Measurements from ENCODE around the gene DLGAP4. TPM values are rescaled to one million over a fixed set of nuclear protein-coding genes. Genes with fewer than 3 reads are reported as not detected.

DLGAP4 gene
- total RNA-seq, 1 donor from 2014 or later = 77.3 TPM

DNA sequence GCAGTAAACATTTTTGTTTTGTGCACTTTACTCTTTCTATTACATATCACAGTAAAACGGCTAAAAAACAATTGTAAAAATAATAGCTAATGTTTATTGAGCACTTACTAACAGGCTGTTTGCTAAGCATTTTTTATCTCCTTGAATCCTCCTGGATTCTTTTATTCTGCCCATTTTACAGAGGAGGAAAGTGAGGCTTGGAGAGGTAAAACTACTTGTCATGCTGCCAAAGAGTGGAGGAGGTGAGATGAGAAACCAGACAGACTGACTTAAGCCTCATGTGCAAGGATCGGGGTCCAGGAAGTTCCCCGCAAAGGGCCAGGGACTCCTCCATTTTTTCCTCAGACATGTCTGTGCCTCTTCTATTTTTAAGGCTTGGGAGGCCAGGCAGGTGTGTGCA, 63.6 kb downstream of the DLGAP4 start:
- intact Hi-C loops (cut with DNase I) = no loop called here
- Histone ChIP-seq H3K27me3 (no peaks in the 10 kb centered on the region), H3K27ac (no peak overlapping the region), H3K36me3 (no peaks in the 10 kb centered on the region), H3K4me3 (no peak overlapping the region), H3K9me3 (no peaks in the 10 kb centered on the region), H3K4me1 (no peaks in the 10 kb centered on the region)
- no peak for DNase-seq (ENCODE audit: extremely low spot score in 2 of 2)
- TF ChIP-seq, protein P1, sequence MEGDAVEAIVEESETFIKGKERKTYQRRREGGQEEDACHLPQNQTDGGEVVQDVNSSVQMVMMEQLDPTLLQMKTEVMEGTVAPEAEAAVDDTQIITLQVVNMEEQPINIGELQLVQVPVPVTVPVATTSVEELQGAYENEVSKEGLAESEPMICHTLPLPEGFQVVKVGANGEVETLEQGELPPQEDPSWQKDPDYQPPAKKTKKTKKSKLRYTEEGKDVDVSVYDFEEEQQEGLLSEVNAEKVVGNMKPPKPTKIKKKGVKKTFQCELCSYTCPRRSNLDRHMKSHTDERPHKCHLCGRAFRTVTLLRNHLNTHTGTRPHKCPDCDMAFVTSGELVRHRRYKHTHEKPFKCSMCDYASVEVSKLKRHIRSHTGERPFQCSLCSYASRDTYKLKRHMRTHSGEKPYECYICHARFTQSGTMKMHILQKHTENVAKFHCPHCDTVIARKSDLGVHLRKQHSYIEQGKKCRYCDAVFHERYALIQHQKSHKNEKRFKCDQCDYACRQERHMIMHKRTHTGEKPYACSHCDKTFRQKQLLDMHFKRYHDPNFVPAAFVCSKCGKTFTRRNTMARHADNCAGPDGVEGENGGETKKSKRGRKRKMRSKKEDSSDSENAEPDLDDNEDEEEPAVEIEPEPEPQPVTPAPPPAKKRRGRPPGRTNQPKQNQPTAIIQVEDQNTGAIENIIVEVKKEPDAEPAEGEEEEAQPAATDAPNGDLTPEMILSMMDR (IDR thresholded peaks at IDR 0.05) = no peak
- no peak for TF ChIP-seq POLR2AphosphoS5 (IDR thresholded peaks at IDR 0.05; ENCODE audit: insufficient read depth in 1 of 2, low read depth in 1 of 2)
- TF ChIP-seq POLR2A (IDR thresholded peaks at IDR 0.05) = no peak

- no peak for TF ChIP-seq POLR2A (IDR thresholded peaks at IDR 0.05)
- TF ChIP-seq, protein P1 (IDR thresholded peaks at IDR 0.05) = no peak
- no peak for TF ChIP-seq POLR2AphosphoS5 (IDR thresholded peaks at IDR 0.05; ENCODE audit: insufficient read depth in 1 of 2, low read depth in 1 of 2)
- DNase-seq (ENCODE audit: extremely low spot score in 2 of 2) = no peak
- intact Hi-C loops (cut with DNase I) = no loop called here
- no peaks in the 10 kb centered on the region for H3K4me1 ChIP-seq
- H3K9me3 ChIP-seq = no peaks in the 10 kb centered on the region
- no peak overlapping the region for H3K4me3 ChIP-seq
- no peak overlapping the region for H3K27ac ChIP-seq
- no peaks in the 10 kb centered on the region for H3K27me3 ChIP-seq
- H3K36me3 ChIP-seq = no peaks in the 10 kb centered on the region
Measured at GRCh38 chr20:36370991-36371790, 65.1 kb downstream of the DLGAP4 start.

DNA sequence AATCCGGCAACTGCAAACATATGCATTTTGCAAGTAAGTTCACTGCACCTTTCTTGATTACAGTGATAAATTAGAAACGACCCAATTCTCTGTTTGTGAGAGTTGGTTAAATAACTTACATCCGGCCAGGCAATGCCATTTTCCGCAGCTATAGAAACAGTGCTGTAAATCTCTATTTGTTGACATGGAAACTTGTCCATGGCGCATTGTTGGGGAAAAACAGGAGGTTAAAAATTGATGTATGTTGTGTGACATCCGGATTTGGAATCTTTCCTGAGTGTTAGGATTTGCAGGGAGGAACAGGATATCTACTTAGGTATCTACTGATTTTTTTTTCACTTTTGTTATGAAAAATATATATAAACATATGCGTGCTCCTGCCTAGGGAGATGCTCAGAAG, 66.5 kb downstream of the DLGAP4 start:
- no peaks in the 10 kb centered on the region for H3K27me3 ChIP-seq
- intact Hi-C loops (cut with DNase I) = no loop called here
- H3K4me3 ChIP-seq = no peak overlapping the region

GRCh38 chr20:36373089-36373488, 67.0 kb downstream of the DLGAP4 start:
- Histone ChIP-seq H3K27ac (no peak overlapping the region), H3K36me3 (no peaks in the 10 kb centered on the region), H3K4me3 (no peak overlapping the region), H3K27me3 (no peaks in the 10 kb centered on the region), H3K4me1 (no peaks in the 10 kb centered on the region), H3K9me3 (no peaks in the 10 kb centered on the region)
- intact Hi-C loops (cut with DNase I) = no loop called here
- TF ChIP-seq POLR2A (IDR thresholded peaks at IDR 0.05) (no peak), POLR2AphosphoS5 (IDR thresholded peaks at IDR 0.05; ENCODE audit: insufficient read depth in 1 of 2, low read depth in 1 of 2) (no peak)
- TF ChIP-seq, protein P1 (IDR thresholded peaks at IDR 0.05) = no peak
- no peak for DNase-seq (ENCODE audit: extremely low spot score in 2 of 2)

More for the DNA sequence above, 66.5 kb downstream of the DLGAP4 start:
- no peaks in the 10 kb centered on the region for H3K9me3 ChIP-seq
- no peaks in the 10 kb centered on the region for H3K36me3 ChIP-seq
- no peaks in the 10 kb centered on the region for H3K4me1 ChIP-seq
- TF ChIP-seq POLR2A (IDR thresholded peaks at IDR 0.05) (no peak), POLR2AphosphoS5 (IDR thresholded peaks at IDR 0.05; ENCODE audit: insufficient read depth in 1 of 2, low read depth in 1 of 2) (no peak)
- TF ChIP-seq, protein P1 (IDR thresholded peaks at IDR 0.05) = no peak
- DNase-seq (ENCODE audit: extremely low spot score in 2 of 2) = no peak
- no peak overlapping the region for H3K27ac ChIP-seq

DNA sequence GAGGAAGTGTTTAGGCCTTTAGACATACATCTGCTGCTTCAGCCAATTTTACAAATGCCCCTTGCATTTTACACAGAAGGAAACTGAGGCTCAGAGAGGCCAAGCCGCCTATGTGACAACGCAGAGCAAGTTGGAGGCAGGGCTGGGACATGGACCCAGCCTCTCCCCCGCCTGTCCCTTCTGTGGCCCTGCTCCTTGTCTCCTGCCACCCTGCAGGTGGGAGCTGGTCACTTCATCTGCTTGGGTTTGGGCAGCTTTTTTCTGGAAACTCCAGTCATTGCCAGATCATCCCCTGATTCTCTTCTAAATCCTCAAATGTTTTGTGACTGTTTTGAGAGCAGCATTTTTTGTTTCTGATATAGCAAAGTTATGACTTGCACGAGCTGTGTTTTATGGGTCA, 68.9 kb downstream of the DLGAP4 start:
- no peak for DNase-seq (ENCODE audit: extremely low spot score in 2 of 2)
- TF ChIP-seq POLR2A (IDR thresholded peaks at IDR 0.05) (no peak), POLR2AphosphoS5 (IDR thresholded peaks at IDR 0.05; ENCODE audit: insufficient read depth in 1 of 2, low read depth in 1 of 2) (no peak)
- TF ChIP-seq, protein P1 (IDR thresholded peaks at IDR 0.05) = no peak
- intact Hi-C loops (cut with DNase I) = no loop called here
- Histone ChIP-seq H3K9me3 (no peaks in the 10 kb centered on the region), H3K27ac (no peak overlapping the region), H3K36me3 (no peaks in the 10 kb centered on the region), H3K4me1 (no peaks in the 10 kb centered on the region), H3K4me3 (no peak overlapping the region), H3K27me3 (no peaks in the 10 kb centered on the region)
